MCF 10A (cell line): ENCODE data around the gene CCNB1IP1. TPM values are rescaled to one million over a fixed set of nuclear protein-coding genes. Genes with fewer than 3 reads are reported as not detected.
A peak's percentile ranks its signal among the peaks of the same experiment; 100 is the strongest.
"Not testable (repeated sequence)": the region's sequence is repeated elsewhere in the genome, so short reads cannot be mapped to it uniquely, and the experiment has no call there.

Source experiments
- BruUV-seq: library from RNA; stranded (reverse); fragments of 400-500 nt; replicated peaks from 2 replicates; lab custom pipeline; 2021; lab: Mats Ljungman, UMichigan
- CTCF ChIA-PET: fragments of 300-600 bp; sonication (Branson Sonifier 250); formaldehyde crosslinking; extraction: SDS; loops from one replicate; lab custom pipeline; 2021; ENCODE audit warnings: antibody characterized with exemption, inconsistent platforms; lab: Yijun Ruan, JAX
- POLR2A ChIA-PET: fragments of 300-600, 350-650 bp; sonication (Branson Sonifier 250); formaldehyde crosslinking; extraction: SDS; loops from one replicate; lab custom pipeline; 2020; ENCODE audit warnings: antibody characterized with exemption, inconsistent platforms; lab: Yijun Ruan, JAX
- DNase-seq: peaks from one replicate; pipeline ENCODE4 v3.0.0-alpha.2; 2018; ENCODE audit not compliant: unreplicated experiment
- H3K27ac Mint-ChIP-seq: one replicate; pipeline ENCODE4 v1.8.0; 2022; ENCODE audit warnings: mild to moderate bottlenecking, low read depth, mixed read lengths; ENCODE audit not compliant: unreplicated experiment
- H3K27me3 Mint-ChIP-seq: one replicate; pipeline ENCODE4 v1.8.0; 2022; ENCODE audit warnings: mixed read lengths; ENCODE audit not compliant: insufficient read depth, unreplicated experiment
- H3K36me3 Mint-ChIP-seq: one replicate; pipeline ENCODE4 v1.8.0; 2022; ENCODE audit warnings: mild to moderate bottlenecking, moderate library complexity, mixed read lengths; ENCODE audit not compliant: insufficient read depth, unreplicated experiment
- H3K4me1 Mint-ChIP-seq: one replicate; pipeline ENCODE4 v1.8.0; 2022; ENCODE audit warnings: mixed read lengths; ENCODE audit not compliant: insufficient read depth, unreplicated experiment
- H3K4me3 Mint-ChIP-seq: one replicate; pipeline ENCODE4 v1.8.0; 2022; ENCODE audit warnings: mild to moderate bottlenecking, moderate library complexity, mixed read lengths; ENCODE audit not compliant: unreplicated experiment
- H3K9me3 Mint-ChIP-seq: one replicate; pipeline ENCODE4 v1.8.0; 2022; ENCODE audit warnings: mixed read lengths; ENCODE audit not compliant: unreplicated experiment
- intact Hi-C: fragments of 100-400 bp; cut with micrococcal nuclease; formaldehyde crosslinking; loops from 2 replicates; pipeline ENCODE4 v1.14.1; 2022
- total RNA-seq: library from RNA; stranded (reverse); gene quantifications from 2 replicates; pipeline ENCODE4 v1.2.3, GENCODE V29; 2022
- TF ChIP-seq, protein P1 (sequence below): fragments of 200-600 bp; IDR thresholded peaks from one replicate; pipeline ENCODE4 v1.8.0; 2022; ENCODE audit warnings: antibody characterized with exemption, mild to moderate bottlenecking; ENCODE audit not compliant: unreplicated experiment

The CCNB1IP1 gene
- total RNA-seq, 1 experiment from 2014 or later: 108 TPM

DNA sequence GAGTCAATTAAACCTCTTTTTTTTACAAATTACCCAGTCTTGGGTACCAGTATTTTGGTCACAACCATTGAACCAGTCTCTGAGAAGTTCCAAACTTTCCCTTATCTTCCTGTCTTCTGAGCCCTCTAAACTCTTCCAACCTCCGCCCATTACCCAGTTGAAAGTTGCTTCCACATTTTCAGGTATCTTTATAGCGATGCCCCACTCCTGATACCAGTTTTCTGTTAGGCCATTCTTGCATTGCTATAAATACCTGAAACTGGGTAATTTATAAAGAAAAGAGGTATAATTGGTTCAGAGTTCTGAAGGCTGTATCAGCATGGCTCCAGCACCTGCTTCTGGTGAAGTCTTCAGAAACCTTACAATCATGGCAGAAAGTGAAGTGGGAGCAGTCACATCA, 59.0 kb downstream of the CCNB1IP1 start:
- Mint-ChIP-seq H3K4me1 (peaks cover 7% of the 10 kb centered on the region), H3K36me3 (peaks cover 7% of the 10 kb centered on the region), H3K27ac (no peak overlapping the region), H3K27me3 (no peaks in the 10 kb centered on the region), H3K4me3 (no peak overlapping the region), H3K9me3 (peaks cover 15% of the 10 kb centered on the region)
- CTCF ChIA-PET: no interaction called here
- TF ChIP-seq, protein P1, sequence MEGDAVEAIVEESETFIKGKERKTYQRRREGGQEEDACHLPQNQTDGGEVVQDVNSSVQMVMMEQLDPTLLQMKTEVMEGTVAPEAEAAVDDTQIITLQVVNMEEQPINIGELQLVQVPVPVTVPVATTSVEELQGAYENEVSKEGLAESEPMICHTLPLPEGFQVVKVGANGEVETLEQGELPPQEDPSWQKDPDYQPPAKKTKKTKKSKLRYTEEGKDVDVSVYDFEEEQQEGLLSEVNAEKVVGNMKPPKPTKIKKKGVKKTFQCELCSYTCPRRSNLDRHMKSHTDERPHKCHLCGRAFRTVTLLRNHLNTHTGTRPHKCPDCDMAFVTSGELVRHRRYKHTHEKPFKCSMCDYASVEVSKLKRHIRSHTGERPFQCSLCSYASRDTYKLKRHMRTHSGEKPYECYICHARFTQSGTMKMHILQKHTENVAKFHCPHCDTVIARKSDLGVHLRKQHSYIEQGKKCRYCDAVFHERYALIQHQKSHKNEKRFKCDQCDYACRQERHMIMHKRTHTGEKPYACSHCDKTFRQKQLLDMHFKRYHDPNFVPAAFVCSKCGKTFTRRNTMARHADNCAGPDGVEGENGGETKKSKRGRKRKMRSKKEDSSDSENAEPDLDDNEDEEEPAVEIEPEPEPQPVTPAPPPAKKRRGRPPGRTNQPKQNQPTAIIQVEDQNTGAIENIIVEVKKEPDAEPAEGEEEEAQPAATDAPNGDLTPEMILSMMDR: no peak
- intact Hi-C loops: no loop called here
- DNase-seq: no peak
- BruUV-seq: no TSS peak
- POLR2A ChIA-PET: no interaction called here

- intact Hi-C loops, H3K27ac Mint-ChIP-seq, H3K27me3 Mint-ChIP-seq, BruUV-seq, CTCF ChIA-PET, H3K9me3 Mint-ChIP-seq, H3K4me3 Mint-ChIP-seq, H3K36me3 Mint-ChIP-seq, POLR2A ChIA-PET: not testable (repeated sequence)
- peaks cover 19% of the 10 kb centered on the region for H3K4me1 Mint-ChIP-seq
- DNase-seq: peak; percentile 37
Observed at GRCh38 chr14:20264361-20264760, 68.7 kb downstream of the CCNB1IP1 start.

GRCh38 chr14:20262642-20263128, 70.4 kb downstream of the CCNB1IP1 start:
- Mint-ChIP-seq H3K4me3 (no peak overlapping the region), H3K27me3 (no peaks in the 10 kb centered on the region), H3K27ac (peak overlapping the region; percentile 57), H3K4me1 (peaks cover 19% of the 10 kb centered on the region), H3K9me3 (no peaks in the 10 kb centered on the region), H3K36me3 (no peaks in the 10 kb centered on the region)
- BruUV-seq: no TSS peak
- TF ChIP-seq, protein P1: no peak
- intact Hi-C loops: no loop called here
- ChIA-PET CTCF (interaction anchor here (0.6 kb wide), 1 partner anchor 130 kb away, joined by 3 read pairs; no protein-coding TSS in a partner anchor), POLR2A (no interaction called here)
- peak; percentile 89 for DNase-seq

Other genes with a start within 250 kb of the CCNB1IP1 start
- gene OR4K17, start 222.5 kb downstream of the CCNB1IP1 start, total RNA-seq: not detected in 2 replicates
- gene OR4N5, start 194.5 kb downstream of the CCNB1IP1 start, total RNA-seq: not detected in 2 replicates
- not detected in 2 replicates for gene OR11G2, start 142.4 kb downstream of the CCNB1IP1 start, total RNA-seq
- gene OR11H6, start 109.6 kb downstream of the CCNB1IP1 start, total RNA-seq: not detected in 2 replicates
- gene OR11H7, start 104.3 kb downstream of the CCNB1IP1 start, total RNA-seq: not detected in 2 replicates
- not detected in 2 replicates for gene OR11H4, start 94.0 kb downstream of the CCNB1IP1 start, total RNA-seq
- 18.4 and 22.9 TPM in 2 replicates for gene TTC5, start 27.3 kb downstream of the CCNB1IP1 start, total RNA-seq
- 30.4 and 33.4 TPM in 2 replicates for gene PARP2, start 10.4 kb upstream of the CCNB1IP1 start, total RNA-seq
- gene TEP1, start 80.2 kb upstream of the CCNB1IP1 start, total RNA-seq: 20.4 and 22.7 TPM in 2 replicates
- gene KLHL33, start 102.9 kb upstream of the CCNB1IP1 start, total RNA-seq: 0.14 TPM in 1 of 2 replicates, not detected in the other
- gene OSGEP, start 121.5 kb upstream of the CCNB1IP1 start, total RNA-seq: 27.2 and 34.7 TPM in 2 replicates
- 140 and 168 TPM in 2 replicates for gene APEX1, start 121.9 kb upstream of the CCNB1IP1 start, total RNA-seq
- gene PIP4P1, start 128.2 kb upstream of the CCNB1IP1 start, total RNA-seq: 22.5 and 34.9 TPM in 2 replicates
- 56.0 and 63.9 TPM in 2 replicates for gene PNP, start 136.1 kb upstream of the CCNB1IP1 start, total RNA-seq
- 0.44 and 0.98 TPM in 2 replicates for gene RNASE10, start 172.3 kb upstream of the CCNB1IP1 start, total RNA-seq
- gene RNASE9, start 227.8 kb upstream of the CCNB1IP1 start, total RNA-seq: not detected in 2 replicates